NCI-H524 (cell line): ENCODE results near the gene HSPB8.

Source experiments
- DNase-seq, 2 experiments: peaks; one replicate each; lab custom pipeline; 2025; lab: John Stamatoyannopoulos, UW

Gene HSPB8

GRCh38 chr12:119171291-119171690 is 7.4 kb upstream of the HSPB8 start:
- no peak for DNase-seq

DNA sequence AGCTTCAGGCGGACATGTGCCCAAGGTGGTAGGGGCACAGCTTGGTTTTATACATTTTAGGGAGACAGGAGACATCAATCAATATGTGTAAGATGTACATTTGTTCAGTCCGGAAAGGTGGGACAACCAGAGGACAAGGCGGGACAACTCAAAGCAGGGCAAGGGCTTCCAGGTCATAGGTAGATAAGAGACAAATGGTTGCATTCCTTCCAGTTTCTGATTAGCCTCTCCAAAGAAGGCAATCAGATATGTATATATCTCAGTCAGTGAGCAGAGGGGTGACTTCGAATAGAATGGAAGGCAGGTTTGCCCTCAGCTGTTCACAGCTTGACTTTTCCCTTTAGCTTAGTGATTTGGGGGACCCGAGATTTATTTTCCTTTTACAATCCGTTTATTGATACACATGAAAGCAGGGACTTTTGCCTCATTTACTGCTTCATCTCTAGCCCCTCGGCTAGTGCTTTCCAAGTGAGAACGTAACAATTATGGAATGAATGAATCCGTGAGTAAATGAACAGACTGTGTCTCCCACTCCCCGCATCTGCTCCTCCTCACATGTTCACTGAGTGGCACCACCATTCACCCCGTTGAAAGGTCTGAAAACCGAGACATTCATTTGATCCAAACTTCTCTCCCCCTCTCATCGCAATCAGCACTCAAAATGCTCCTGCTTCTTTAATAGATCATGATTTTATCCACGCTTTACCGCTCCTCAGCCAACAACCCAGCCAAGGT is 6.9 kb upstream of the HSPB8 start:
- DNase-seq, result no peak

DNA sequence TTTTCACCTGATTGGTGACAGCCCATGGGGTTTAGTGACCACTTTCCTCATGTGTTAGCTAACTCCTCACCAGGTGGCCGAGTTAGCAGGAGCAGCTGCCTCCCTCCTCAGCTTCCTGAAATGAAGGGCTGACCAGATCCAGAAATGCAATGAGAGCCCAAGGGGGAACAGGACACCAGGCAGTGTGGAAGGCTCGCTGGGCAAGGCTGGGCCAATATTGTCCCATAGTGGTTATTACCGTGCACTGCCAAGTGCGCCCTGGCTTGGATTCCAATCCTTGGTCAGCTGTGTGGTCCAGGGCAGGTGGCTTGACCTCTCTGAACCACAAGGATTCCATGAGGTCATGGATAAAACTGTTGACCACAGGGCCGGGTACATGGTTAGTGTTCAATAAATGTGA is 3.6 kb upstream of the HSPB8 start:
- no peak for DNase-seq

GRCh38 chr12:119176267-119177055 is 2.3 kb upstream of the HSPB8 start:
- no peak for DNase-seq

- DNase-seq, result no peak
Observed at GRCh38 chr12:119177056-119177325, 1.7 kb upstream of the HSPB8 start.

DNA sequence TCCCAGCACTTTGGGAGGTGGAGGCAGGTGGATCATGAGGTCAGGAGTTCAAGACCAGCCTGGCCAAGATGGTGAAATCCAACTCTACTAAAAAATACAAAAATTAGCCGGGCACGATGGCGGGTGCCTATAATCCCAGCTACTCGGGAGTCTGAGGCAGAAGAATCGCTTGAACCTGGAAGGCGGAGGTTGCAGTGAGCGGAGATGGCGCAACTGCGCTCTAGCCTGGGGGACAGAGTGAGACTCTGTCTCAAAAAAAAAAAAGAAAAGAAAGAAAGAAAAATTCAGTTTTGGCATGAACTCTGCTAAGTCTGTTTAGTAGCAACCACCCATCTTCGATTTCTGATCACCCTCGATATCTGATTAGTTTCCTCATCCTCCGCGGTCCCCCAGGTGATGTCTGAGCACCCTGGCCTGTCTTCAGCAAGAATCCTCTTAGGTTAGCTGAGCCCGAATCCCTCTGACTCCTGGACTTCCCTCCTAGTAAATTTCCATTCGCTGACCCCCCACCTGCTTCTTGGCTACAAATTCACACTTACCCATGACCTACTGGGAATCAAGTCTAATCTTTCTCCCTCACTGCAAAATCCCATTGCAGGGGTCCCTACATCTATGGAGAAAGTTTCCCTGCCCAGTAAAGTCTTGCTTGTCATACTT is 879 bp upstream of the HSPB8 start:
- DNase-seq, result no peak

GRCh38 chr12:119179335-119180021 is 747 bp downstream of the HSPB8 start:
- no peak for DNase-seq

DNA sequence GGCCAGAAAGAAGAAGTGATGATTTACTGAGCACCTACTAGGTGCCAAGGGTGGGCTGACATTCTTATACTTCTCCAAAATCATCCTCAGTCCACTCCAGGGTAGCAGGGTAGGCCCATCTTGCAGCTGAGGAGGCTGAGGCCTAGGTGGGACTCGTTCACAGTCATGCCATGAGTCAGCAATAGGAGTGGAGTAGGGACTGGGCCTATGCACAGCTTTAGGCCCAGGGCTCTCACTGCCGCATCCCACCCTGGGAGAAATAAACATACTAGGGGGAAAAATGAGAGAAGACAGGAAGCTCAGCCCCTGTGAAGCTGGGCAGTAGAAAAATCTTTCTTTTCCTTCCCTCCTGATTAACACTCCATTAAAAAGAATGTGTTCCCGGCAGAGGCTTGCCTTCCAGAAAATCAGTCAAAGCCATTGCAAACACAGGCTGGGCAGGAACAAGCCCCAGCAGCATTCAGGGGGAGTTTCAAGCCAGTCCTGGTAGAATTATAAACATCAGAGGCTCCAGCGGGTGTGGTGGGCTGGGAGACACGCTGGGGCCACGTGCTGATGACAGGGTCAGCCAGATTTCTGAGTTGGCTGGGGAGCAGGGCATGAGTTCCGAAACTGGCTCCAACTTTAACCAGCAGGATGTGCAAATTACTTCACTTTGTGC is 1.8 kb downstream of the HSPB8 start:
- no peak for DNase-seq

GRCh38 chr12:119181202-119181601 is 2.5 kb downstream of the HSPB8 start:
- no peak for DNase-seq

DNA sequence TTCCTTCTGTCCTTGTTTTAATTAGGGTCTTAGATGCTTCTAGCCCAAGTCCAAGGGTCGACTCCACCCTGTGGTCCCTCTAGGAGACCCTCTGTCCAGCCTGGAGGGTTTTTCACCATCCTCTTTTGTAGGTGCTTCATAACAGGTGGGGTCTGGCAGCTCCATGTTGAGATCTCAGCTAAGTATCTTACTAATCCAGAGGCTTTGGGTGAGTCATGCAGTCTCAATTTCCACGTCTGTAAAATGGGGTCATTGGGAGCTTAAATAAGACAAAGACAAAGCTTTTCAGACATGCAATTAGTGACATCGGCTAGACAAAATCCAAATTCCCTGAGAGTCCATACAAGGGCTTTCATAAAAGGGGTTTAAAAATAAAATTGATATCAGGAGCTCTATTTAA is 3.2 kb downstream of the HSPB8 start:
- peak in 1 of 2 experiments; percentile 10 for DNase-seq

DNA sequence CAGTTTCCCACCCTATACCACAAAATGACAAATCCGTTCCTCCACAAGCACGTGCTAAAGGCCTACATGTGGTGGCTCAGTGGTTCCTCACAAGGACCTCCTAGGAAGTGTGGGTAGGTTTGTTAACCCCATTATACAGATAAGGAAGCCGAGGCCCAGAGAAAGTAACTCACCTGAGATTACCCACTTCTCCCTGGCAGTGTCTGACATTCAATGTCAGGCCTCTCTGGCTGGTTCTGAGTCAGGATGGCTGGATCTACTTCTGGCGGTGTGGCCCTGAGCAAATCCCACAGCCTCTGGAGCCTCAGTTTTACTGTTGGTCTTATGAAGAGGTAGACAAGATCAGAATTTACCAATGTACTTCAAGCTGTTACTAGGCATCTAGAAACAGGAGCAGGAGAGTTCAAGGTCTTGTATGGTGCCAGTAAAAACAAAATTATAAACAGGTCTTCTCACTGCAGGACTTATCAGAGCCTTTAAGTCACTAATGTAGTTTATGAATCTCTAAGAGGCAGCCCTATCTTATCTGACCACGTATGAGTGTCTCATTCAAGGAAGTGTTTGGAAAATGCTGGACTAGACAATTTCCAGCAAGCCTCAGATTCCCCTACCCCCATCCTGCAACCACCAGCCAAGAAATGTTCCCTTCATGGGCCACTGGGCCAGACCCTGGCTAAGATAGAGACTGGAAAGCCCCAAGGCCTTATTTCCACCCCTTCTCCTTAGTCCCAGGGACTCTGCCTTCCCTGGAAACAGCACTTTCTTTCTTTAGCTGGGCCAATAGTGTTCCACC is 4.2 kb downstream of the HSPB8 start:
- DNase-seq, result no peak

DNA sequence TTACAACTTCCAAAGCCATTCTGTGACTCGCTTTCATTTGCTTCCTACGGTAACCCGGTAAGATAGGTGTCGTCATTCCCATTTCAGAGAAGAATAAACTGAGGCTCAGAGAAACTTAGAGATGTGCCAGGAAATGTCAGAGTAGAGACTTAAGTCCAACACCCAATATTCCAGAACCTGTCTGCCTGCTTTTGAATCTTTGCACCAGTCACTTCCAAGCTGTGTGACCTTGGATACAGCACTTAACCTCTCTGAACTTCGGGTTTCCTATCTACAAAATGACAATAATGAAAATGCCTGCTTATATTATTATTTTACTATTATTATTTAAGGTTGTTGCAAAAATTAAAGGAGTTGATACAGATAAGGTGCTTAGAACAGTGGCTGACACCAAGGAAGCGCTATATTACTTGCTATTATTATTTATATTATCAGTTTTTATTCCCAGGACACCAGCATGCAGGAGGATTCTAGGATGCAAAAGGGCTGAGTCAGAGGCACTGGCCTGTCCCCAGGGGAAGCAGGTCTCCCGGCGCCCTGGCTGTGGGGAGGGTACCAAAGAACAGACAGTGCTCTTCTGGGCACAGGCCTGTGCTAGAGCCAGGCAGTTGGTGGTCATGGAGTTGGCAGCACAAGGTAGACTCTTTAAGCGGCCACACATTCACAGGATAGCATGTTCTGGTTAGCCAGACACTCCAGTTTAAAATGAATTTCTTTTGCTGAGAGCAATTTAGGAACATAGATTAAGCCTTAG is 5.4 kb downstream of the HSPB8 start:
- DNase-seq, result no peak

DNA sequence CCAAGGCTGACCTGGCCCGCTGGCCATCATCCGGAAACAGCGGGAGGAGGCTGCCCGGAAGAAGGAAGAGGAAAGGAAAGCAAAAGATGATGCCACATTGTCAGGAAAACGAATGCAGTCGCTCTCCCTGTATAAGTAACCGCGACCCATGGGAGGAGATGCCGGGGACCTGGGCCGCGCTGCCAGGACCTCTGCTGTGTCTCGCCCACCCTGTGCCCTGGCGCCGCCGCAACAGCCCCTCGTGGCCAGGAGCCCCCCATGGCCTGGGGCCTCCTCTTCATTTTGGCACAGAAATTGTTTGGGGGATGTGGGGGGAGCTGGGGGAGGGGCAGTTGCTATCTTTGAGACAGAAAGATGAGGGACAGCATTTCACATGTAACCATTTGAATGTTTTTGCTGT is 16.5 kb downstream of the HSPB8 start:
- no peak for DNase-seq

DNA sequence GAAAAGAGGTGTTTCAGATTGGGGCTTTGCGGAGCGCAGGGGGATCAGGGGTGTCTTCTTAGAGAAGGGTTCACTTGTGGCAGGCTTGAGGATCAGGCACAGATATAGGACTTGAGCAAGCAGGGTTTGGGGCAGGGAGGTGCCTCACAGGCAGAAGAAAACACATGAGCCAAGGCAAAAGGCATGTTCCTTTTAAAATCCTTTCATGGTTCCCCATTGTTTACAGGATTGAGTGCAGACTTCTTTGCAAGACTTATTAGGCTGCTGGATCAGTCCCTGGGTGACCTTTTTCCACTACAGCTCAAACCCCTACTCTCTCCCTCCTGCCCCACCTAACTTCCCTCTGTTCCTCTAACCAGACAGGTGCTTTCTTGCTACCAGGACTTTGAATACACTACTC is 19.7 kb downstream of the HSPB8 start:
- DNase-seq, result no peak

DNA sequence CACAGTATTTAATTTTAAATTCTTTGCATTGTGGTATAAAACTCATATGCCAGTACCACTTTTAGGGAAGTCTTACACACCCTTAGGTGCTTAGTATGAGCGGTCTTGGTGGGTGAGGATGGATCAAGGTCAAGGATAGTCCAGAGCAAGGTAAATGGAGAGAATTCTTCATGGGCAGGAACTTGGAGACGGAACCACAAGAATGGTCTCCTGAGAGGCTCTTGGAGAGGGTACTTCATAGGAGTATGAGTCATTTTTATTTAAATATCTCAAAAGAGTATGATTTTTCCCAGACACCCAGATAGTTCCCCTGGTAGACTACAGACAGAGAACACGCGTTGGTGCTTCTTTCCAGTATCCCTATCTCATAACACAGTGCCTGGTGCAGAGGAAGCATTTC is 21.9 kb downstream of the HSPB8 start:
- no peak for DNase-seq

GRCh38 chr12:119201789-119202543 is 23.2 kb downstream of the HSPB8 start:
- DNase-seq, result no peak

- DNase-seq, result no peak
Observed at GRCh38 chr12:119202544-119202943, 23.8 kb downstream of the HSPB8 start.

- DNase-seq, result no peak
Observed at GRCh38 chr12:119204131-119204530, 25.4 kb downstream of the HSPB8 start.

GRCh38 chr12:119204671-119205285 is 26.0 kb downstream of the HSPB8 start:
- DNase-seq, result no peak
